22Rv1 (cell line): Measurements from ENCODE around the gene KIZ.

Source experiments
- H3K27ac ChIP-seq: fragments of 450-650 bp; 2 replicates; pipeline ENCODE4 v1.5.1; 2017
- ZFX ChIP-seq: fragments of 450-650 bp; IDR thresholded peaks from 2 replicates; pipeline ENCODE4 v1.6.1; 2017; ENCODE audit warnings: antibody characterized with exemption, borderline replicate concordance
- TF ChIP-seq, protein P1 (sequence below): fragments of 450-650 bp; IDR thresholded peaks from 2 replicates; pipeline ENCODE4 v1.5.1; 2017; ENCODE audit warnings: mild to moderate bottlenecking

The KIZ gene

DNA sequence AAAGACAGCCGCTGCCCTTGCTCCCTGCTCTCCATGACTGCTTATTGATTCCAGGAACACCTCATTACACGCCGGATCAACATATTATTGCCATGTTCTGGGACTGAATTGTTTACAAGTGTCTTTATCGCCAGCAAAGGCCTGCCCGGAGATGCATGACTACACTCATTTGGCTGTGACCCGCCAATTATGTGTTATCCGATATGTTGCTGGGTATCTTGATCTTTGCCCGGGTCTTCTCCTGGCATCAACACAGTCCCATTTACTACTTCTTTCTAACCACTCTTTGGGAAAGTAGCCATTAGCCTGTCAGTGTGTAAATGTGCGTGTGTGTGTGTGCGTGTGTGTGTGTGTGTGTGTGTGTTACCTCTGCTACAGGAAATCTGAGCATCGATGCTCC is 35.2 kb upstream of the KIZ start:
- TF ChIP-seq ZFX: no peak
- TF ChIP-seq, protein P1, sequence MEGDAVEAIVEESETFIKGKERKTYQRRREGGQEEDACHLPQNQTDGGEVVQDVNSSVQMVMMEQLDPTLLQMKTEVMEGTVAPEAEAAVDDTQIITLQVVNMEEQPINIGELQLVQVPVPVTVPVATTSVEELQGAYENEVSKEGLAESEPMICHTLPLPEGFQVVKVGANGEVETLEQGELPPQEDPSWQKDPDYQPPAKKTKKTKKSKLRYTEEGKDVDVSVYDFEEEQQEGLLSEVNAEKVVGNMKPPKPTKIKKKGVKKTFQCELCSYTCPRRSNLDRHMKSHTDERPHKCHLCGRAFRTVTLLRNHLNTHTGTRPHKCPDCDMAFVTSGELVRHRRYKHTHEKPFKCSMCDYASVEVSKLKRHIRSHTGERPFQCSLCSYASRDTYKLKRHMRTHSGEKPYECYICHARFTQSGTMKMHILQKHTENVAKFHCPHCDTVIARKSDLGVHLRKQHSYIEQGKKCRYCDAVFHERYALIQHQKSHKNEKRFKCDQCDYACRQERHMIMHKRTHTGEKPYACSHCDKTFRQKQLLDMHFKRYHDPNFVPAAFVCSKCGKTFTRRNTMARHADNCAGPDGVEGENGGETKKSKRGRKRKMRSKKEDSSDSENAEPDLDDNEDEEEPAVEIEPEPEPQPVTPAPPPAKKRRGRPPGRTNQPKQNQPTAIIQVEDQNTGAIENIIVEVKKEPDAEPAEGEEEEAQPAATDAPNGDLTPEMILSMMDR: no peak

DNA sequence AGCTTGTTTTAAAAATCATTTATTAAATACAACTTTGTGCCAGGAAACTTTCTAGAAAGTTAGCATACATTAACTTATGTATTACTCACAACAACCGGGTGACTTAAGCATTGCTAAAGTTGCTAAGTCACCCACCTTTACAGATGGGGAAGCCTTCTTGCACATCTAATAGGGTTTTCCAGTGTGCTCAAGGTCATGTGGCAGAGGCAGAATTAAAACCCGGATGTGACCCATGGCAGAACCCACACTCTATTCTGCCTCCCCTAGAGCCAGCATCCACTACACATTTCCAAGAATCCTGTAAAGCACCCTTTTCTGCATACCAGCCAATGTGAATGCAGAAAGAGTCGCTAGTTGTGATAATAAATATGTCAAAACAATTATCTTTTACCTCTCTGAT is 33.1 kb upstream of the KIZ start:
- TF ChIP-seq ZFX: no peak
- TF ChIP-seq, protein P1: no peak
- no peak overlapping the region for H3K27ac ChIP-seq

More for the DNA sequence above, 35.2 kb upstream of the KIZ start:
- H3K27ac ChIP-seq: no peak overlapping the region

DNA sequence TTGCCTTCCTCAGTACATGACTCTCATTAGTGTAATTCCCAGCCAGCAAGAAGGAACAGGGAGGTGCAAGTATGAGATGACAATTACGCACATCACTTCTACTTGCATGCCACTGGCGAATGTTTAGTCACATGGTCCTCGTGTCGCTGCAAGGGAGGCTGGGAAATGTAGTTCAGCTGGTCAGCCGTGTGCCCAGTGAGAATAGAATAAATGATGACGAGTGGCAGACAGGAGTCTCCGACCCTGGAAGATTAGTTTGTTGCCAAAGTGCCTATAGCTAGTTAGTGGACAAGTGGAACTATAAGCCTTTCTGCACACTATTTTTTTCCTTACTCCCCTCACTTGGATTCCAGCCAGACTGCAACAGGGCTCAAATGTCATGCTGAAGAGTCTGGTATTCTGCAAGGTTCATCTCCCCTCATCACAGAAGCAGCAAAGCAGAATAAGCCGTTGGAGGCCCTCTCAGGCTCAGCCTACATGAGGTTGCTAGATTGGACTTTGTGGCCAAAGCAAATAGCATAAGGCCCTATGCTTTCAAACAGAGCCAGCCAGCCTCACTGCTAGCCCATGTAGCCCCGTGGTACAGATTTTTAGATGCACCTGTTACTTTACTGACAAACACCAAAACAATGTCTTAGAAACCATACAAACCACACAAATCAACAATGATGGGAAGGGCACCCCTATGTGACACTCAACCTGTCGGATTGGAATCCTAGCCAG is 29.4 kb upstream of the KIZ start:
- no peak for TF ChIP-seq ZFX
- TF ChIP-seq, protein P1: no peak
- no peak overlapping the region for H3K27ac ChIP-seq

DNA sequence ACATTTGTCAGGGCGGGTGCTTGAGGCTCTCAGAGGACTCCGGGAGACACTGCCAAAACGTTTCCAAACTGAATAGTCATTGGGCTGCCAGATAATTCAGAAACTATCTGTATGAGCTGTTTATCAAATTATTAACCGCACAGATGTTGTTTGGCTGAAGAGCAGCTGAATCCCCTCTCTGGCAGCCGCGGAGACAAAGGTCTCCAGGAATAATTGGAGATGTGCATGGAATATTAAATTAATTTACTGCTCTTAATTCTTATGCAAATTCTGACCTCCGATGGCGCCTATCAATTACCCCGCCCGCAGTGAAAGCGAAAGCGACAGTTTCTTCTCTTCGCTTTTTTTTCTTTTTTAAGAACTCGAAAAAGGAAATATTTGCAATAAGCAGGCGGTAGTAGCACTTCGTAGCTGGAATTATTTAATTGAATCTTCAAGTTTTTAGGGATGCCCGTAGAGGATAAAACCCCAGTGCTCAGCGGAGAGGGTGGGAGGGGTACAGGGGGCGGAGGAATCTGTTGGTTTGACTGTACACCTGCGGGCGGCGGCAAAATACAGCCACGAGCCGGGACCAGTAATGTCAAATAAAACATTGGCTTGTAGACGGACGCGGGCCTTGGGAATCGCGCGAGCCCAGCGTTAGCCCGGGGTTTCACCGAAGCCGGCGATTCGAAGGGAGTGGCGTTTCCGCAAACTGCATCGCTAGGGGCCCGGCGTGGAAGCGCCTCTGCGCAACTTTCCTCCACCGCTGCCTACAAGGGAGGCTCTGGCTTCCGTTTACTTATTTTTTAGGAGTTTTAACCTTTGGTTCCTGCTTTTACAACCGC is 25.9 kb upstream of the KIZ start:
- H3K27ac ChIP-seq: no peak overlapping the region
- no peak for TF ChIP-seq ZFX
- TF ChIP-seq, protein P1: no peak

DNA sequence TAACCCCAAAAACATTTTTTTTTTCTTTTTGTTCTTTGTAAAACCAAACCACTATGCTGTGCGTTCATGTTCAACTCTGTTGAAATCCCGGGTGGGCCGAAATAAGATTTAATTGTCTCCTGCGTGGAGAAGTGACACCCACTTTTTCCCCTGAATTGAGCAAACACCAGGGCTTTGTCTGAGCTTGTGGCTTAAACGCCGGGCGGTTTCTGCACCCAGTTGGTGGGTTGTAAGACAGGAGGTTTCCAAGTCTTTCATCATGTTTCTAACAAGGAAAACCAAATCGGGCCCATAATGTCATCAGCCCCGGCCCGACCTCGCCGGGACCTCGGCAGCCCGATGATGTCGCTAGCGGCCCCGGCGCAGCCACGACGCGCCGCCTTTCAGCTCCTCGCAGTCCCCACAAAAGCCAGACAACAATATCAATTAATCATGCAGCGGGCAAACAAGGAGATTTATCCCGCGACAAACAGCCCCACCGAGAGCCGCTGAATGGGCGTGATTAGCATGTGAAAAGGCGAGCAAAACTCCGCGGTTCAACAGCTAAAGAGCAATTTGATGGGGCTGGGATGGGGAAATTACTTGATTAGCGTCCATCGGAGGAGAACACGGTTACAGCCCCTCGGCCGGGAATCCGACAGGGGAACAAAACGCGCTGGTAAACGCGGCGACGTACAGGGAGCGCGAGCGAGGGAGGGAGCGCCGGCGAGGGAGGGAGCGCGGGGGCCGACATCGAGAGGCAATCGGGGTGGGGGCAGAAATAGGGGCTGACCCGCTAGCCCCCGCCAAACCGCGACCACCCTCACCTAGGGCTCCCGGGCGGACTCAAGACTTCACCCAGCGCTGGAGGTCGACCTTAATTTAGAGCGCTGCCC is 25.1 kb upstream of the KIZ start:
- no peak overlapping the region for H3K27ac ChIP-seq
- TF ChIP-seq ZFX: no peak
- TF ChIP-seq, protein P1: no peak

DNA sequence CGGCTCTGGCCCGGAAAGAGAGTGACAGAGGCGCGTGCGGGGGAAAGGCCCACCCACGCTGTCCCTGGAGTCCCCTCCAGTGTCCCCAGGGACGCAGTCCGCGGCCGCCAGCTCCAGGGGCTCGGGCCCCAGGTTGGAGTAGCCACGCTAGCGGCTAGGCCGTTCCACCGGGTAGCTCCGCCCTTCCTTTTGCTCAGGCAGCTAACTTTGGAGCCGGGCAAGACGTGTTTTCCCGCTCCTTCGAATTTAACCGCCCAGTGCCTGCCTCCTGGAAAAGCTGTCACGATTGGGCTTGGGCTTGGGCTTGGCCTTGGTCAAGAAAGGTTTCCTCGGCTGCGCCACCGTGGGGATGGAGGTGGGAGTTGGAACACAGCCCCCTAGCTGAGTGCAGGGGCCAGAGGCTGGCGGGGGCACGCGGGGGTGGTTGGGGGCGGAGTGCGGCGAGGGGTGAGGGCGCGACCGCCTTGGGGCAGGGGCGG is 24.4 kb upstream of the KIZ start:
- no peak for TF ChIP-seq ZFX
- TF ChIP-seq, protein P1: no peak
- H3K27ac ChIP-seq: no peak overlapping the region
